SK-N-SH treated with all-trans-retinoic acid at 6 μM for 48 hours (cell line): ENCODE data around the gene TBC1D7.

ENCODE experiments used
- ATAC-seq: fragments of 200-7000 bp; cut with Tn5 transposase; 3 replicates; pipeline ENCODE4 v1.9.1; 2020; ENCODE audit warnings: mild to moderate bottlenecking, moderate library complexity
- CSDC2 ChIP-seq: fragments of 250-450 bp; sonication (Bioruptor Pico); IDR thresholded peaks from 2 replicates; pipeline ENCODE4 v1.5.0; 2020; ENCODE audit warnings: mild to moderate bottlenecking, moderate library complexity
- ESRRG ChIP-seq: fragments of 250-450 bp; sonication (Bioruptor Pico); IDR thresholded peaks from 2 replicates; pipeline ENCODE4 v1.6.1; 2021; ENCODE audit warnings: mild to moderate bottlenecking
- GLIS3 ChIP-seq: fragments of 250-450 bp; sonication (Bioruptor Pico); IDR thresholded peaks from 2 replicates; pipeline ENCODE4 v1.5.0; 2020; ENCODE audit warnings: mild to moderate bottlenecking, moderate library complexity
- ISL1 ChIP-seq: fragments of 250-450 bp; sonication (Bioruptor Pico); IDR thresholded peaks from 2 replicates; pipeline ENCODE4 v2.1.2; 2022; ENCODE audit warnings: mild to moderate bottlenecking, moderate library complexity
- PPARA ChIP-seq: fragments of 250-450 bp; sonication (Bioruptor Pico); IDR thresholded peaks from 2 replicates; pipeline ENCODE4 v1.5.0; 2020; ENCODE audit warnings: mild to moderate bottlenecking, borderline replicate concordance
- RARB ChIP-seq: fragments of 250-450 bp; sonication (Bioruptor Pico); IDR thresholded peaks from 2 replicates; pipeline ENCODE4 v1.8.0; 2021; ENCODE audit warnings: mild to moderate bottlenecking, moderate library complexity
- SNAI2 ChIP-seq: fragments of 250-450 bp; sonication (Bioruptor Pico); IDR thresholded peaks from 2 replicates; pipeline ENCODE4 v1.5.0; 2020; ENCODE audit warnings: mild to moderate bottlenecking, moderate library complexity
- TCF4 ChIP-seq: fragments of 250-450 bp; sonication (Bioruptor Pico); IDR thresholded peaks from 2 replicates; pipeline ENCODE4 v1.8.0; 2021; ENCODE audit warnings: mild to moderate bottlenecking, moderate library complexity, borderline replicate concordance
- TOX ChIP-seq: fragments of 250-450 bp; sonication (Bioruptor Pico); IDR thresholded peaks from 2 replicates; pipeline ENCODE4 v1.8.0; 2021; ENCODE audit warnings: mild to moderate bottlenecking, moderate library complexity, borderline replicate concordance
- ZFP3 ChIP-seq: fragments of 250-450 bp; sonication (Bioruptor Pico); IDR thresholded peaks from 2 replicates; pipeline ENCODE4 v1.5.0; 2020; ENCODE audit warnings: mild to moderate bottlenecking, moderate library complexity
- ZFP30 ChIP-seq: fragments of 450-650 bp; formaldehyde crosslinking; IDR thresholded peaks from 2 replicates; pipeline ENCODE4 v1.5.0; 2022; ENCODE audit warnings: mild to moderate bottlenecking, moderate library complexity
- ZNF565 ChIP-seq: fragments of 450-650 bp; formaldehyde crosslinking; conservative IDR thresholded peaks from 2 replicates; pipeline ENCODE4 v1.5.0; 2020; ENCODE audit warnings: low read depth, mild to moderate bottlenecking, moderate library complexity
- ZNF70 ChIP-seq: fragments of 450-650 bp; formaldehyde crosslinking; IDR thresholded peaks from 2 replicates; pipeline ENCODE4 v1.5.0; 2020; ENCODE audit warnings: mild to moderate bottlenecking, moderate library complexity
- TF ChIP-seq, protein P1 (sequence below): fragments of 250-450 bp; sonication (Bioruptor Pico); IDR thresholded peaks from 2 replicates; pipeline ENCODE4 v1.8.0; 2020; ENCODE audit warnings: mild to moderate bottlenecking, moderate library complexity, borderline replicate concordance
- TF ChIP-seq, protein P2 (sequence below): fragments of 250-450 bp; sonication (Bioruptor Pico); IDR thresholded peaks from 2 replicates; pipeline ENCODE4 v1.5.0; 2020; ENCODE audit warnings: mild to moderate bottlenecking, moderate library complexity
- TF ChIP-seq, protein P3 (sequence below): fragments of 250-450 bp; sonication (Bioruptor Pico); IDR thresholded peaks from 2 replicates; pipeline ENCODE4 v1.5.1; 2020; ENCODE audit warnings: low read depth, mild to moderate bottlenecking, moderate library complexity
- TF ChIP-seq, protein P4 (sequence below): fragments of 250-450 bp; sonication (Bioruptor Pico); IDR thresholded peaks from 2 replicates; pipeline ENCODE4 v1.8.0; 2021; ENCODE audit warnings: low read depth, mild to moderate bottlenecking, moderate library complexity, borderline replicate concordance
- TF ChIP-seq, protein P5 (sequence below): fragments of 250-450 bp; sonication (Bioruptor Pico); IDR thresholded peaks from 2 replicates; pipeline ENCODE4 v1.5.1; 2021; ENCODE audit warnings: mild to moderate bottlenecking, moderate library complexity

The TBC1D7 gene

DNA sequence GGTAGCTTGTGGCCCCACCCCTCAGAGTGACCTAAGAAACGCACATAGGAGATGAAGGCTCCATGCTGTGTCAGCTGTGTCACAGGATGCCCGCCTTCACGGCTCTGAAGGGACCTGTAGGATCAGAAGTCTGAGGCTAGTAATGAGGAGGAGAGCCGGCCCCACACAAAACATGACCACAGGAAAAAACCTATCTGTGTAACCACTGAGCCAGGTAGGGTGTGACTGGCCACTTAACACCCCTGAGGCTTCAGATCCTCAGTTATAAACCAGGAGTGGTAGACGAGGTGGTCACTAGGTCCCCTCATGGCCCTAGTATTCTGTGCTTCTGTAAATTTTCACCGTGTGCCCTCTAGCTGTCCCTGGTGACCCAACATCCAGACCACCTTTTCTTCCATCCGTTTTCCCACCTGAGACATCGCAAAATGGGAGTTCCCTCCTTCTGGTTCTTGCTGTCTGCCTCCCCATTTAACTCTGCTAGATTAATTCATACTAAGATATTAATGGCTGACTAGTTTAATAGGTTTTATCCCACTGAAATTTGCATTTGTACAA, 52.8 kb downstream of the TBC1D7 start:
- TF ChIP-seq, protein P1, sequence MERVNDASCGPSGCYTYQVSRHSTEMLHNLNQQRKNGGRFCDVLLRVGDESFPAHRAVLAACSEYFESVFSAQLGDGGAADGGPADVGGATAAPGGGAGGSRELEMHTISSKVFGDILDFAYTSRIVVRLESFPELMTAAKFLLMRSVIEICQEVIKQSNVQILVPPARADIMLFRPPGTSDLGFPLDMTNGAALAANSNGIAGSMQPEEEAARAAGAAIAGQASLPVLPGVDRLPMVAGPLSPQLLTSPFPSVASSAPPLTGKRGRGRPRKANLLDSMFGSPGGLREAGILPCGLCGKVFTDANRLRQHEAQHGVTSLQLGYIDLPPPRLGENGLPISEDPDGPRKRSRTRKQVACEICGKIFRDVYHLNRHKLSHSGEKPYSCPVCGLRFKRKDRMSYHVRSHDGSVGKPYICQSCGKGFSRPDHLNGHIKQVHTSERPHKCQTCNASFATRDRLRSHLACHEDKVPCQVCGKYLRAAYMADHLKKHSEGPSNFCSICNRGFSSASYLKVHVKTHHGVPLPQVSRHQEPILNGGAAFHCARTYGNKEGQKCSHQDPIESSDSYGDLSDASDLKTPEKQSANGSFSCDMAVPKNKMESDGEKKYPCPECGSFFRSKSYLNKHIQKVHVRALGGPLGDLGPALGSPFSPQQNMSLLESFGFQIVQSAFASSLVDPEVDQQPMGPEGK = no peak
- TF ChIP-seq, protein P2, sequence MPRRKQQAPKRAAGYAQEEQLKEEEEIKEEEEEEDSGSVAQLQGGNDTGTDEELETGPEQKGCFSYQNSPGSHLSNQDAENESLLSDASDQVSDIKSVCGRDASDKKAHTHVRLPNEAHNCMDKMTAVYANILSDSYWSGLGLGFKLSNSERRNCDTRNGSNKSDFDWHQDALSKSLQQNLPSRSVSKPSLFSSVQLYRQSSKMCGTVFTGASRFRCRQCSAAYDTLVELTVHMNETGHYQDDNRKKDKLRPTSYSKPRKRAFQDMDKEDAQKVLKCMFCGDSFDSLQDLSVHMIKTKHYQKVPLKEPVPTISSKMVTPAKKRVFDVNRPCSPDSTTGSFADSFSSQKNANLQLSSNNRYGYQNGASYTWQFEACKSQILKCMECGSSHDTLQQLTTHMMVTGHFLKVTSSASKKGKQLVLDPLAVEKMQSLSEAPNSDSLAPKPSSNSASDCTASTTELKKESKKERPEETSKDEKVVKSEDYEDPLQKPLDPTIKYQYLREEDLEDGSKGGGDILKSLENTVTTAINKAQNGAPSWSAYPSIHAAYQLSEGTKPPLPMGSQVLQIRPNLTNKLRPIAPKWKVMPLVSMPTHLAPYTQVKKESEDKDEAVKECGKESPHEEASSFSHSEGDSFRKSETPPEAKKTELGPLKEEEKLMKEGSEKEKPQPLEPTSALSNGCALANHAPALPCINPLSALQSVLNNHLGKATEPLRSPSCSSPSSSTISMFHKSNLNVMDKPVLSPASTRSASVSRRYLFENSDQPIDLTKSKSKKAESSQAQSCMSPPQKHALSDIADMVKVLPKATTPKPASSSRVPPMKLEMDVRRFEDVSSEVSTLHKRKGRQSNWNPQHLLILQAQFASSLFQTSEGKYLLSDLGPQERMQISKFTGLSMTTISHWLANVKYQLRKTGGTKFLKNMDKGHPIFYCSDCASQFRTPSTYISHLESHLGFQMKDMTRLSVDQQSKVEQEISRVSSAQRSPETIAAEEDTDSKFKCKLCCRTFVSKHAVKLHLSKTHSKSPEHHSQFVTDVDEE (CRISPR knock-in tag) = no peak
- no peak for TF ChIP-seq RARB (CRISPR knock-in tag)
- TF ChIP-seq PPARA (CRISPR knock-in tag) = no peak
- TF ChIP-seq ZNF70 (CRISPR knock-in tag) = no peak
- no peak for TF ChIP-seq ZNF565 (CRISPR knock-in tag)
- TF ChIP-seq CSDC2 (CRISPR knock-in tag) = no peak
- TF ChIP-seq, protein P3, sequence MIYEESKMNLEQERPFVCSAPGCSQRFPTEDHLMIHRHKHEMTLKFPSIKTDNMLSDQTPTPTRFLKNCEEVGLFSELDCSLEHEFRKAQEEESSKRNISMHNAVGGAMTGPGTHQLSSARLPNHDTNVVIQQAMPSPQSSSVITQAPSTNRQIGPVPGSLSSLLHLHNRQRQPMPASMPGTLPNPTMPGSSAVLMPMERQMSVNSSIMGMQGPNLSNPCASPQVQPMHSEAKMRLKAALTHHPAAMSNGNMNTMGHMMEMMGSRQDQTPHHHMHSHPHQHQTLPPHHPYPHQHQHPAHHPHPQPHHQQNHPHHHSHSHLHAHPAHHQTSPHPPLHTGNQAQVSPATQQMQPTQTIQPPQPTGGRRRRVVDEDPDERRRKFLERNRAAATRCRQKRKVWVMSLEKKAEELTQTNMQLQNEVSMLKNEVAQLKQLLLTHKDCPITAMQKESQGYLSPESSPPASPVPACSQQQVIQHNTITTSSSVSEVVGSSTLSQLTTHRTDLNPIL (CRISPR knock-in tag) = no peak
- TF ChIP-seq, protein P4, sequence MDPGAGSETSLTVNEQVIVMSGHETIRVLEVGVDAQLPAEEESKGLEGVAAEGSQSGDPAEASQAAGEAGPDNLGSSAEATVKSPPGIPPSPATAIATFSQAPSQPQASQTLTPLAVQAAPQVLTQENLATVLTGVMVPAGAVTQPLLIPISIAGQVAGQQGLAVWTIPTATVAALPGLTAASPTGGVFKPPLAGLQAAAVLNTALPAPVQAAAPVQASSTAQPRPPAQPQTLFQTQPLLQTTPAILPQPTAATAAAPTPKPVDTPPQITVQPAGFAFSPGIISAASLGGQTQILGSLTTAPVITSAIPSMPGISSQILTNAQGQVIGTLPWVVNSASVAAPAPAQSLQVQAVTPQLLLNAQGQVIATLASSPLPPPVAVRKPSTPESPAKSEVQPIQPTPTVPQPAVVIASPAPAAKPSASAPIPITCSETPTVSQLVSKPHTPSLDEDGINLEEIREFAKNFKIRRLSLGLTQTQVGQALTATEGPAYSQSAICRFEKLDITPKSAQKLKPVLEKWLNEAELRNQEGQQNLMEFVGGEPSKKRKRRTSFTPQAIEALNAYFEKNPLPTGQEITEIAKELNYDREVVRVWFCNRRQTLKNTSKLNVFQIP (CRISPR knock-in tag) = no peak
- TF ChIP-seq ESRRG = no peak
- TF ChIP-seq, protein P5, sequence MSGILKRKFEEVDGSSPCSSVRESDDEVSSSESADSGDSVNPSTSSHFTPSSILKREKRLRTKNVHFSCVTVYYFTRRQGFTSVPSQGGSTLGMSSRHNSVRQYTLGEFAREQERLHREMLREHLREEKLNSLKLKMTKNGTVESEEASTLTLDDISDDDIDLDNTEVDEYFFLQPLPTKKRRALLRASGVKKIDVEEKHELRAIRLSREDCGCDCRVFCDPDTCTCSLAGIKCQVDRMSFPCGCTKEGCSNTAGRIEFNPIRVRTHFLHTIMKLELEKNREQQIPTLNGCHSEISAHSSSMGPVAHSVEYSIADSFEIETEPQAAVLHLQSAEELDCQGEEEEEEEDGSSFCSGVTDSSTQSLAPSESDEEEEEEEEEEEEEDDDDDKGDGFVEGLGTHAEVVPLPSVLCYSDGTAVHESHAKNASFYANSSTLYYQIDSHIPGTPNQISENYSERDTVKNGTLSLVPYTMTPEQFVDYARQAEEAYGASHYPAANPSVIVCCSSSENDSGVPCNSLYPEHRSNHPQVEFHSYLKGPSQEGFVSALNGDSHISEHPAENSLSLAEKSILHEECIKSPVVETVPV (CRISPR knock-in tag) = no peak
- TF ChIP-seq ISL1 (CRISPR knock-in tag) = no peak
- no peak for TF ChIP-seq GLIS3 (CRISPR knock-in tag)
- no peak for TF ChIP-seq TCF4 (CRISPR knock-in tag)
- TF ChIP-seq, all 23 proteins: peak for 0

DNA sequence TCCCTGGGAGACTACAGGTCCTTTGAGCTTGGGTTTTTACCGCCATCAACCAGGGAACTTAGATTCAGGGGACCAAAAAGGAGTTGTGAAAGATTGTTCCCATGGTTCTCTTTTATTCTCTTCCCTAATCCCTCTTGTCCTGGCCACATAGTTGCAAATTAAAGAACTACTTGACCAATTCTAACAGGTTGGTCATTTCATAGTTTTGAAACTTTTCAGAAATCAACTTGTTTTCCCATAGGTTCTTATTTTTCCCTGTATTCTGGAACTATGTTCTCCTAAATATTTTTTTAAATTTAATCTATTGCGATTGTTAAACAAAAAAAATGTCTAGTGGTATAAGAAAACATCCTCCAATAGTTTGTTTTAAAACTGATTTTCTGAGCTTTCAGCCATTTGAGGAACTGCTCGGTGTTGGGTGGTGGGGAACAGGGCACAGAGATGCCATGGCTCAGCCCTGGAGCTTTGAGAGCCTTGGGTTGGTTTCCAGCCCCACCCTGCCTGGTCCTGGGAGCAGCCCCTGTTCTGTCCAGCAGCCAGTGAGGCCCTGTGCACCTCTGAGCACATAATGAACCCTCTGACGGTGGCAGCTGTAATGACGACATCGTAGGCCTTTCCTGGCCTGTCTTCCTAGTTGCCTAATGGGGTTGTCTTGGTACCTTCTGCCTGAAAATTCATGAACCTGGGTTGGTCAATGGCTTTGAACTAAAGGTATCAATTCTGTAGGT, 53.5 kb downstream of the TBC1D7 start:
- ATAC-seq = no peak
- TF ChIP-seq CSDC2 (CRISPR knock-in tag) (no peak), RARB (CRISPR knock-in tag) (no peak)

More for the DNA sequence above, 52.8 kb downstream of the TBC1D7 start:
- no peak for ATAC-seq

DNA sequence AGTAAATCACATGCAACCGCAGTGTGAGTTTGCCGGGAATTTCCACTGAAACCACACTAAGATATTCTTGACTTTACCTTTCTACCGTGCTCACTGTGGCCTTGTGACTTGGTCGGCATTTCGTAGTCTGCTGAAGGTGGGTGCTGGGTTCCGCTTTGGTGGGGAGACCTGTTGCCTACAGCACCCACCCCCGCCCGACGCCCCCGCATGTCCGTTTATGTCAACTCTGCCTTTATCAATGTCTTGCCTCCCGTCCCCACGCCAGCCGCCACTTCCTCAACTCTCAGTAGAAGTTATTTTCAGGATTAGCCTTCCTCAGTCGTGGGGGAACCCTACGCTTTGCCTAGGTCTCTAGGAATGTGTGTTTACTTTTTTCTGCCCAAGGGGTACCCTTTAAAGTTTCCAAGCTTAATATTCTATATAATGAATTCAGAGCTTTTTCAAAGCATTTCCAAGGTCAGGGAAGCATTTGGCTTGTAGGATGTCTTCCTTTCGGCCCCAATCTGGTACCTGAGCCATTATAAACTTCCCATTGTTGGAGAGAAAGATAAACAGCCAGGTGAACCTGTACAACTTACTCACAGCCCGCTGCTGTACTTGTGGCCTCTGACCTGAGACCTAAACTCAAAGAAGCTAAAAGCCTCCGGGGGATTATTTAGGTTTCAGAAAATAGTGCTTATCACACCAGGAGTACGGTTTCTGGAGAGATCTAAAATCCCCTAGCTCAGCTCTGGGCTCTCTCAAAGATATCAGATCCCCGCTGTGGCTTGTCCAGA, 54.2 kb downstream of the TBC1D7 start:
- no peak for ATAC-seq
- TF ChIP-seq SNAI2 (no peak), PPARA (CRISPR knock-in tag) (no peak), TOX (no peak), ESRRG (no peak), ZFP30 (CRISPR knock-in tag) (no peak), ZFP3 (no peak), GLIS3 (CRISPR knock-in tag) (no peak), RARB (CRISPR knock-in tag) (no peak), ZNF565 (CRISPR knock-in tag) (no peak)
- TF ChIP-seq, protein P3 (CRISPR knock-in tag) = no peak
- TF ChIP-seq, protein P1 = no peak
- TF ChIP-seq, protein P2 (CRISPR knock-in tag) = no peak
